ENCODE data around the gene SMIM43. TPM values are rescaled to one million over a fixed set of nuclear protein-coding genes. Genes with fewer than 3 reads are reported as not detected.

The SMIM43 gene
- total RNA-seq, 1 experiment from 2014 or later: not detected

- Histone ChIP-seq H4K20me1 (ENCODE audit: low read length) (no peaks in the 10 kb centered on the region), H3K9me3 (ENCODE audit: low read length) (no peaks in the 10 kb centered on the region), H3K36me3 (ENCODE audit: low read depth, low read length) (no peaks in the 10 kb centered on the region), H3K27ac (ENCODE audit: low read length) (no peak overlapping the region), H2AFZ (ENCODE audit: low read length) (no peak overlapping the region), H3K9me2 (replicated peaks; ENCODE audit: low read length) (no peaks in the 10 kb centered on the region), H3K4me3 (ENCODE audit: low read length) (no peak overlapping the region), H3F3A (ENCODE audit: low read length, unreplicated experiment) (no peaks in the 10 kb centered on the region), H3K79me2 (ENCODE audit: low read length) (no peaks in the 10 kb centered on the region), H3K9ac (ENCODE audit: low read length) (no peak overlapping the region), H3K27me3 (ENCODE audit: low read length) (no peaks in the 10 kb centered on the region), H3K4me2 (ENCODE audit: low read length) (no peak overlapping the region), H3K4me1 (ENCODE audit: insufficient read depth, low read length) (peaks cover 14% of the 10 kb centered on the region)
- POLR2A ChIA-PET (ENCODE audit: unreplicated experiment): no interaction called here
- no TSS peak for BruUV-seq (replicated peaks)
- DNase-seq (no peak), ATAC-seq (no peak)
- intact Hi-C loops (cut with micrococcal nuclease): no loop called here
- TF ChIP-seq EZH2 (IDR thresholded peaks at IDR 0.05; ENCODE audit: low read length, unreplicated experiment) (no peak), CTCF (conservative IDR thresholded peaks at IDR 0.05; ENCODE audit: low read depth, low read length) (no peak), EZH2phosphoT487 (IDR thresholded peaks at IDR 0.05; ENCODE audit: borderline replicate concordance, low read length) (no peak)
- CTCF ChIA-PET: no interaction called here
Measured at GRCh38 chr4:121783210-121783609, 18.2 kb upstream of the SMIM43 start.

GRCh38 chr4:121778991-121779628 lies 14.1 kb upstream of the SMIM43 start:
- no TSS peak for BruUV-seq (replicated peaks)
- TF ChIP-seq CTCF (conservative IDR thresholded peaks at IDR 0.05; ENCODE audit: low read depth, low read length): no peak
- TF ChIP-seq EZH2 (IDR thresholded peaks at IDR 0.05; ENCODE audit: low read length, unreplicated experiment): no peak
- no peak for TF ChIP-seq EZH2phosphoT487 (IDR thresholded peaks at IDR 0.05; ENCODE audit: borderline replicate concordance, low read length)

GRCh38 chr4:121777625-121778024 lies 12.7 kb upstream of the SMIM43 start:
- no peak overlapping the region for H3K4me3 ChIP-seq (ENCODE audit: low read length)
- ChIA-PET CTCF (no interaction called here), POLR2A (ENCODE audit: unreplicated experiment) (interaction anchor here (0.5 kb wide), 1 partner anchor 1547 kb away, joined by 3 read pairs; no protein-coding TSS in a partner anchor)
- H2AFZ ChIP-seq (ENCODE audit: low read length): no peak overlapping the region
- no peak overlapping the region for H3K27ac ChIP-seq (ENCODE audit: low read length)
- BruUV-seq (replicated peaks): no TSS peak
- no peaks in the 10 kb centered on the region for H3K36me3 ChIP-seq (ENCODE audit: low read depth, low read length)
- no peaks in the 10 kb centered on the region for H3F3A ChIP-seq (ENCODE audit: low read length, unreplicated experiment)
- H3K9ac ChIP-seq (ENCODE audit: low read length): no peak overlapping the region
- H3K4me1 ChIP-seq (ENCODE audit: insufficient read depth, low read length): no peaks in the 10 kb centered on the region
- no peak for TF ChIP-seq EZH2 (IDR thresholded peaks at IDR 0.05; ENCODE audit: low read length, unreplicated experiment)
- no peak for TF ChIP-seq CTCF (conservative IDR thresholded peaks at IDR 0.05; ENCODE audit: low read depth, low read length)
- no peak for TF ChIP-seq EZH2phosphoT487 (IDR thresholded peaks at IDR 0.05; ENCODE audit: borderline replicate concordance, low read length)
- no peaks in the 10 kb centered on the region for H3K27me3 ChIP-seq (ENCODE audit: low read length)
- ATAC-seq: no peak
- no peaks in the 10 kb centered on the region for H3K9me2 ChIP-seq (replicated peaks; ENCODE audit: low read length)
- intact Hi-C loops (cut with micrococcal nuclease): no loop called here
- no peak for DNase-seq
- H3K9me3 ChIP-seq (ENCODE audit: low read length): no peaks in the 10 kb centered on the region
- H3K4me2 ChIP-seq (ENCODE audit: low read length): no peak overlapping the region
- H4K20me1 ChIP-seq (ENCODE audit: low read length): no peaks in the 10 kb centered on the region
- H3K79me2 ChIP-seq (ENCODE audit: low read length): no peaks in the 10 kb centered on the region

More at GRCh38 chr4:121778991-121779628, 14.1 kb upstream of the SMIM43 start:
- no peaks in the 10 kb centered on the region for H4K20me1 ChIP-seq (ENCODE audit: low read length)
- intact Hi-C loops (cut with micrococcal nuclease): no loop called here
- H3K9me2 ChIP-seq (replicated peaks; ENCODE audit: low read length): no peaks in the 10 kb centered on the region
- no peak for DNase-seq
- no peaks in the 10 kb centered on the region for H3F3A ChIP-seq (ENCODE audit: low read length, unreplicated experiment)
- H3K27ac ChIP-seq (ENCODE audit: low read length): no peak overlapping the region
- H3K36me3 ChIP-seq (ENCODE audit: low read depth, low read length): no peaks in the 10 kb centered on the region
- ChIA-PET POLR2A (ENCODE audit: unreplicated experiment) (no interaction called here), CTCF (no interaction called here)
- no peak for ATAC-seq
- no peaks in the 10 kb centered on the region for H3K27me3 ChIP-seq (ENCODE audit: low read length)
- H3K4me1 ChIP-seq (ENCODE audit: insufficient read depth, low read length): no peaks in the 10 kb centered on the region
- H3K9ac ChIP-seq (ENCODE audit: low read length): no peak overlapping the region
- H2AFZ ChIP-seq (ENCODE audit: low read length): no peak overlapping the region
- no peaks in the 10 kb centered on the region for H3K9me3 ChIP-seq (ENCODE audit: low read length)
- no peaks in the 10 kb centered on the region for H3K79me2 ChIP-seq (ENCODE audit: low read length)
- no peak overlapping the region for H3K4me3 ChIP-seq (ENCODE audit: low read length)
- no peak overlapping the region for H3K4me2 ChIP-seq (ENCODE audit: low read length)

Data from PC-3 (cell line).